Esophagus muscularis mucosa (tissue), 4 donors: ENCODE results near the gene RGS2. TPM values are rescaled to one million over a fixed set of nuclear protein-coding genes. Genes with fewer than 3 reads are reported as not detected.

Experiments
- DNase-seq: peaks from one replicate; pipeline ENCODE4 v3.0.0-alpha.2; 2017; ENCODE audit errors: extremely low spot score
- H3K27ac ChIP-seq, 4 donors: fragments of 200-600 bp; sonication (generic); replicated peaks in 1 of 4; 1 replicate in 3 of 4; 2 replicates in 1 of 4; pipeline ENCODE4 v1.5.1; 2016 to 2019; ENCODE audit warnings: mild to moderate bottlenecking in 1 of 4
- H3K27me3 ChIP-seq, 4 donors: fragments of 200-600 bp; sonication (generic); one replicate each; pipeline versions ENCODE4 v1.5.1 to v1.6.0; 2016 to 2019
- H3K36me3 ChIP-seq, 4 donors: fragments of 200-600 bp; sonication (generic); one replicate each; pipeline ENCODE4 v1.5.1; 2016 to 2019
- H3K4me1 ChIP-seq, 4 donors: fragments of 200-600 bp; sonication (generic); one replicate each; pipeline ENCODE4 v1.5.1; 2016 to 2019
- H3K4me3 ChIP-seq, 4 donors: fragments of 200-600 bp; sonication (generic); 1 replicate in 2 of 4; 2 replicates in 2 of 4; pipeline ENCODE4 v1.5.1; 2016 to 2019; ENCODE audit warnings: mild to moderate bottlenecking in 4 of 4, moderate library complexity in 1 of 4
- H3K9me3 ChIP-seq, 4 donors: fragments of 200-600 bp; sonication (generic); 1 replicate in 3 of 4; 2 replicates in 1 of 4; pipeline ENCODE4 v1.5.1; 2016 to 2019
- CTCF ChIP-seq, 3 experiments: fragments of 200-600 bp in 2 of 3; fragments of 450-650 bp in 1 of 3; sonication (generic) in 2 of 3; IDR thresholded peaks; one replicate each; pipeline ENCODE4 v1.5.1; 2017 to 2019; ENCODE audit warnings: antibody characterized with exemption in 3 of 3, mild to moderate bottlenecking in 2 of 3, moderate library complexity in 1 of 3
- EP300 ChIP-seq: sonication (generic); formaldehyde crosslinking; IDR thresholded peaks from one replicate; pipeline ENCODE4 v1.6.1; 2017; ENCODE audit warnings: antibody characterized with exemption
- POLR2A ChIP-seq: fragments of 450-650 bp; IDR thresholded peaks from one replicate; pipeline ENCODE4 v1.6.1; 2017; ENCODE audit warnings: antibody characterized with exemption, moderate library complexity, mild to moderate bottlenecking, low read depth
- POLR2AphosphoS5 ChIP-seq, 2 donors: sonication (generic); formaldehyde crosslinking; IDR thresholded peaks; one replicate each; pipeline ENCODE4 v1.6.1; 2017; ENCODE audit warnings: antibody characterized with exemption in 2 of 2
- WGBS: methylation state at CpG from one replicate; pipeline ENCODE4 v1.1.5; 2018; 5-methylcytosine and 5-hydroxymethylcytosine counted together
- intact Hi-C: fragments of 100-400 bp; cut with DNase I; formaldehyde crosslinking; loops from one replicate; pipeline ENCODE4 v1.15.1; 2023
- total RNA-seq, 4 donors: library from RNA; depleted of rRNA; stranded (reverse); fragments of >200 nt; gene quantifications; one replicate each; pipeline versions ENCODE4 v1.1.0 to v1.2.1, GENCODE V29; 2016

Gene RGS2
- total RNA-seq, 4 donors from 2014 or later = 337 to 754 (median 525) TPM

- Histone ChIP-seq H3K9me3 (no peaks in the 10 kb centered on the region), H3K4me3 (no peak overlapping the region), H3K27me3 (no peaks in the 10 kb centered on the region), H3K36me3 (no peaks in the 10 kb centered on the region), H3K4me1 (peaks cover 0 to 5% (median 1%) of the 10 kb centered on the region in 4 donors), H3K27ac (no peak overlapping the region)
- TF ChIP-seq POLR2AphosphoS5 (IDR thresholded peaks at IDR 0.05) (no peak), CTCF (IDR thresholded peaks at IDR 0.05) (no peak)
- no peak for DNase-seq
- intact Hi-C loops = no loop called here
Measured at GRCh38 chr1:192768463-192768862, 40.4 kb upstream of the RGS2 start.

DNA sequence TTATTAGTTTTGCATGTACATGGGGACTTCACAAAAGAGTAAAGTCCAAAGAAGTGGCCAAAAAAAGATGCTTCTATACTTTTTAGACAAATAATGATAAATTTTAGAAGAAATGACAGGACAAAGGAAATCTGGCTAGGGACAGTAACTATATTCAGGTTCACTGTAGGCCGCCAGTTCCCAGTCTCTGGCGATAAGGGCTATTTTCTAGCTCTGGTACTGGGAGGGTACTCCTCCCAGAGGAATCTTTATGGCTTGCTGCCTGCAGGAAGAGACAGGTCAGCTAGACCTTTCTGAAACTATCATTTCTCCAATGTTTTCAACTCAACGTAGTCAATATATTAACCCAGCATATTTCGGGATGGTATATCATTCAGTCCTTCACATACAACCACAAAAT is 37.5 kb upstream of the RGS2 start:
- H3K4me3 ChIP-seq = no peak overlapping the region
- WGBS = 86% methylated on average over 4 of the region's 4 CpGs
- DNase-seq = no peak
- no peaks in the 10 kb centered on the region for H3K4me1 ChIP-seq
- no peaks in the 10 kb centered on the region for H3K9me3 ChIP-seq
- H3K36me3 ChIP-seq = no peaks in the 10 kb centered on the region
- intact Hi-C loops = no loop called here
- no peaks in the 10 kb centered on the region for H3K27me3 ChIP-seq
- TF ChIP-seq CTCF (IDR thresholded peaks at IDR 0.05) = no peak
- TF ChIP-seq POLR2A = no peak
- H3K27ac ChIP-seq = no peak overlapping the region

DNA sequence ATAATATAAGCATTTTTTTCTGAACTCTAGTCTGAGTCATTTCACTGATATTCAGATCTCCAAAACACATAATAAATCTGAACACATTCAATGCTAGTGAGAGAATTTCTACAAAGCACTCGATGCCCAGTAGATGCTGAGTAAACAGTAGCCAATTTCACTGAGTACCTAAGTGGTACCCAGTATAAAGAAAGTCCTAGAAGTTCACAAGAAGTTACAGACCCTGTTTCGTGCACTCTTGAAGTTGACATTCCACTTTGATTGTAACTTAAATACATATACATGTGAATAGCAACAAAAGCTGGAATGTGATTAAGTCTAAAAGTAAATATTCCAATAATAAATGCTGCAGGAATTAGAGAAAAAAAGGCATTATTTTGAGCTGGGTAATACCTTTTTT is 33.2 kb upstream of the RGS2 start:
- no peak for TF ChIP-seq EP300
- no peak for TF ChIP-seq POLR2AphosphoS5 (IDR thresholded peaks at IDR 0.05)
- TF ChIP-seq POLR2A = no peak
- no peak for TF ChIP-seq CTCF (IDR thresholded peaks at IDR 0.05)
- no peaks in the 10 kb centered on the region for H3K36me3 ChIP-seq
- no peaks in the 10 kb centered on the region for H3K27me3 ChIP-seq
- WGBS = 79% methylated on average over 2 of the region's 2 CpGs
- H3K27ac ChIP-seq = no peak overlapping the region
- no peak overlapping the region for H3K4me3 ChIP-seq
- no peaks in the 10 kb centered on the region for H3K9me3 ChIP-seq
- DNase-seq = no peak
- intact Hi-C loops = no loop called here
- H3K4me1 ChIP-seq = no peaks in the 10 kb centered on the region

DNA sequence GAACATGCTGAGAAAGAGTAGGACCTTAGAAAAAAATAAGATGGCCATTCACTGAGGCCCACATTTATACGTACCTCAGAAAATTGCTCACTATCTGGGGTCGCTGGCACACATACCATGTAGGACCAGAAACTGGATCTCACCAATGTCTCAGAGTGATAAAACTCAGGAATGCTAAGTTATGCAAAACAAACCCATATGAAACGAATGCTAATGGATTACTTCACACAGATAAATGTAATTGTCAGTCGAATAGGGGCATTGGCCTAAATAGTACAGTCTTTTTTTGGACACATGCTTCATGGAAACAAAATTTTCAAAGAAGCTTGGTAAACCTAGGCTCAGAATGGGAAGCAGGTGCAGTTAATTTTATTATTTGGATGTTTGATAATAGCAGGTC is 32.6 kb upstream of the RGS2 start:
- Histone ChIP-seq H3K4me3 (no peak overlapping the region), H3K4me1 (no peaks in the 10 kb centered on the region), H3K27ac (no peak overlapping the region), H3K27me3 (no peaks in the 10 kb centered on the region), H3K36me3 (no peaks in the 10 kb centered on the region), H3K9me3 (no peaks in the 10 kb centered on the region)
- intact Hi-C loops = no loop called here
- no peak for DNase-seq
- 84% methylated on average over 4 of the region's 4 CpGs for WGBS
- no peak for TF ChIP-seq EP300
- TF ChIP-seq POLR2A = no peak
- TF ChIP-seq CTCF (IDR thresholded peaks at IDR 0.05) = no peak
- no peak for TF ChIP-seq POLR2AphosphoS5 (IDR thresholded peaks at IDR 0.05)

DNA sequence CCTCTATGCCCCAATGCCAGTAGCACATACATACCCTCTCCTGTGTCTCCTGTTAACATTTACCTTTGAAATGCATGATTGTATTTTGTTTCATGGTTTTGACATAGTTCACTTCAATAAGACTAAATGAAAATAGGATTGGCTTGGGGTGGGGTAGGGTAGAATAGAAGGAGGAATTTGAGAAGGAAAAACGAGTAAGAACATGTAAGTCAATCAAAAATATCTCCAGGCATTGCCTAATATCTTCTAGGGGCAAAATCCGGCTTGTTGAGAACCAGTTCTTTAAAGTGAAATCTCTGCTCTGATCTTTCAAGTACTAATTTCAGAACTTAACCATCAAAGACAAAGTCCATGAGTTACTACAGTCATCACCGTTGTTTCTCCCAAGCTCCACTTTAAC is 31.8 kb upstream of the RGS2 start:
- no peak for TF ChIP-seq POLR2A
- no peak for TF ChIP-seq CTCF (IDR thresholded peaks at IDR 0.05)
- TF ChIP-seq EP300 = no peak
- TF ChIP-seq POLR2AphosphoS5 (IDR thresholded peaks at IDR 0.05) = no peak
- no peaks in the 10 kb centered on the region for H3K9me3 ChIP-seq
- WGBS = 85% methylated on average over 3 of the region's 3 CpGs
- no peak for DNase-seq
- H3K27ac ChIP-seq = no peak overlapping the region
- H3K27me3 ChIP-seq = no peaks in the 10 kb centered on the region
- no peaks in the 10 kb centered on the region for H3K4me1 ChIP-seq
- intact Hi-C loops = no loop called here
- H3K36me3 ChIP-seq = no peaks in the 10 kb centered on the region
- no peak overlapping the region for H3K4me3 ChIP-seq
